Brain pericyte (primary cell): Measurements from ENCODE around the gene HHIPL2.

ENCODE experiments used
- DNase-seq: peaks from one replicate; pipeline ENCODE4 v3.0.0-alpha.2; 2012; ENCODE audit warnings: low read depth, low spot score

HHIPL2 gene

DNA sequence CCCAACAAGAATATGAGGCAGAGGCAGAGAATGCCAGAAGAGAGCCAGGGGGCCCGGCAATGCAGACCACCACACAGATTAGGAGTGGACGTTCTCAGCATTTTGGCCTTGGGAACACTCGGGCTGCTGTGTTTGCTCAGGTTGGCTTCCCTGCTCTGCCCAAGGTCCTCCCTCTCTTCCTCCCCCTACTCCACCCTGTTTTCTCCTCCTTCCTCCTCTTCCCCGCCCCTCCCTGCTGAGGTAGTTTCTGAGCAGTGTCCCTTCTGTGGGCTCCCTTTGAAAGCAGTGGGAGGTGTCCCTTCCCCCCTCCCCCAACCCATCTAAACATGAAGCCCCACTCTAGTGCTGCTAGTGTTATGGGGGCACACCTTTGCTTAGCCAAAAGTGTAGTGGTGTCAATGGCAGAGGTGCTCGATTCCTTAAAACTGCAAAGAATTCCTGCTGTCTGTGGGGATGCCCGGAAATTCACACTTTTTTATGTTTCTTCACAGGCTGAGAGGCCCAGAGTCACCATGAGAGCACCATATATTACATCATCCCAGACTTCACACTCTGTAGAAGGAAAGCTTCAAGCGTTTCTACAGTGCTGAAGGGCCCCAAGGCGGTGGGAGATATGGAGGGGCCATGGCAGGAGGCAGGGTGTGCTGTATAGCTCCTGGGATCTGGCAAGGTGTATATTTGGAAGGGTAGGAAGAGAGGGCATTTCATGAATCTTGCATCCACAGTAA, at the start of gene HHIPL2:
Gene HHIPL2, minus strand, starts transcription at position 161 of the 728 bp plus-strand sequence. Its CDS starts 60 bp downstream, at position 101.
- no peak for DNase-seq

DNA sequence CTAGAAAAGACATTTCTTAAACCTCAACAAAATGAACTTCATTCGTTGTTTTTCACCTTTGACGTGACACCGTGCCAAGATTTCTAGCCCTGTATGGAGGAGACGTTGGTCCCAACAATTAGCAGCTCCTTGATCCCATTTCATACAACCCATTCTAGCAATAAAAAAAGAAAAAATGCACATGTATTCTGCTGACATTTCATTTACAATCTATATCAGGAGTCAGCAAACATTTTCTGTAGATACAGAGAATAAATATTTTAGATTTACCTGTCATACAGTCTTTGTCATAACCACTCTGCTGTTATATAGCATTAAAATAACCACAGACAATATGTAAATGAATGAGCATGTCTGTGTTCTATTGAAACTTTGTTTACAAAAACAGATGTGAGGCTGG, 48.8 kb upstream of the HHIPL2 start:
- no peak for DNase-seq

DNA sequence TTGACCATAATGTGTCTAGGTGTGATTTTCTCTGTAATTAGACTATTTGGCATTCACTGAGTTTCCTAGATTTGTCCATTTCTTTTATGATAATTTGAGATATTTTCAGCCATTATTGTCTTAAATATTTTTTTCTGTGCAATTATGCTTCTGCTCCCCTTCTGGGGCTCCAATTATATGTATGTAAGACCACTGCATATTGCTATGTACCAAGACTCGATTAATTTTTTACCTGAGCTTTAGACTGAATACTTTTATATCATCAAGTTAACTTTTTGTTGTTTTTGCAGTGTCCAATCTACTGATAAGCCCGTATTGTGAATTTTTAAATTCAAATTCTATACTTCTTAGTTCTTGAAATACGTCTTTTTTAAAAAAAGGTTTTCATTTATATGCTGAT, 46.9 kb upstream of the HHIPL2 start:
- no peak for DNase-seq

DNA sequence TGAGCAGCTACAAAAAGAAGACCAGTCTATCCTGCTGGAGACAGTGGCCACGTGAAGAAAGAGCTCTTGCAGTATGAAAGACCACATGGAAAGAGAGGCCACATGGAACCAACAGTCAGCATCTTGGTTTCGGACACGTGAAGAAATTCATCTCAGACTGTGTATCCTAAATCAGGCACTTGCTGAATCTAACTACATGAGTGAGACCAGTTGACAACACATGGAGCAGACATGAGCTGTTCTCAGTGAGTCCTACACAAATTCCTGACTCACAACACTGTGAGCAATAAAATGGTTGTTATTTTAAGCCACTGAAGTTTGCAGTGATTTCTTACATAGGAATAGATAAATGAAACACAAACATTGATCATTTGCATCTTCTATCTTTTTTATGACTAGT, 44.3 kb upstream of the HHIPL2 start:
- no peak for DNase-seq

DNA sequence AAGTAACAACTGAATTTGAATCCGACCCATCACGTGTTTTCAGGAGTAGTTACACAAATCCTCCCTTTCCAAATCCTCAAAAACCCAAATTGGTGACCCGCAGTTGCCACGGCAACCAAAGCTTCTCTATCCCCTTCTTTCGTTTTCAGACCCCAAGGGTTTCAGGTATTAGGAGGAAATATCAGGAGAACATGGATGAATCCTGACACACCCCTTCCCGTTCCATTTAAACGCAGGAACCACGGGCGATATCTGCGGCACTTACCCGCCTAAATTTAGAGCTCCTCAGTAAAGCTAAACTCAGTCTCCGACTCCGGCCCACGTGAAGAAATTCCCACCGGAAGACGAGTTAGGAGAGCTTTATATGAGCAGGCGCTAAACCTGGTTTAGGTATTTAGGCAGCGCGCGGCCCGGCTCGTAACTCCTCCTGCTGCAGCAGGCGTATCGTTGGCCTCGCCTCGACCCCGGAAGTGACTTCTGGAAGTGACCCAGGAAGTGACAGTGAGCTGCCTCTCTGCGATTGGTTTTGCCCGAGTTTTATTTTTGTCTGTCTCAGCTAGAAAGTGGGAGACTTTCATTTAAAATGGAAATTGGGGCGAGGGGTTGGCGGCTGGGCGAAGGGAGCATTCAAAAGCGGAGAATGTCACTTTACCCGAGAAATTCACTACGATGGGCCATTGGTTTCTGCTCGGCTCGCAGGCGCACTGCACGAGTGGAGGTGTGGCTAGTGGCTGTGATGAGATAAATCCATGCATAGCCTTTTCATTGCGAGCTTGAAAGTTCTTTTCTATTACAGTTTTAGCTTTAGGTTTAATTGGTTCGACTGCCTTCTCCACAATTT, 41.8 kb upstream of the HHIPL2 start, which contains the start of gene TAF1A:
Gene TAF1A, minus strand, starts transcription at position 472 of the 841 bp plus-strand sequence.
- DNase-seq: no peak

DNA sequence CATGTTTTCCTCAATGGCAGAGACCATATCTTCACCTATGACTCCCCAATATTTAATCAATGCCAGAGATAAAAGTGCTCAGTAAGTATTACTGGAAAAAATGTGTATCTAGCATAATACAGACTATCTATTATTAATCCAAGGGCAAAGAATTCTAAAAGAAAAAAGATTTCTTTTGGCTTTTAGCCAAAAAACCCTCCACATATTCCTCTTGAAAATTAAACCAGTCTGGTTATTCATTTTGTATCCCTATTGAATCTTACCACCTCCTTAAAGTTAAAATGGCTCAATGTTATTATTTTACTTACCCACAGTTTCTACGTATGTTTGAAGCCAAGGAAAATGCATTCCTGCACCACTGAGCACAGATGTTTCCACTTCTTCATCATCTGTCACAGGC, 40.2 kb upstream of the HHIPL2 start:
- no peak for DNase-seq

DNA sequence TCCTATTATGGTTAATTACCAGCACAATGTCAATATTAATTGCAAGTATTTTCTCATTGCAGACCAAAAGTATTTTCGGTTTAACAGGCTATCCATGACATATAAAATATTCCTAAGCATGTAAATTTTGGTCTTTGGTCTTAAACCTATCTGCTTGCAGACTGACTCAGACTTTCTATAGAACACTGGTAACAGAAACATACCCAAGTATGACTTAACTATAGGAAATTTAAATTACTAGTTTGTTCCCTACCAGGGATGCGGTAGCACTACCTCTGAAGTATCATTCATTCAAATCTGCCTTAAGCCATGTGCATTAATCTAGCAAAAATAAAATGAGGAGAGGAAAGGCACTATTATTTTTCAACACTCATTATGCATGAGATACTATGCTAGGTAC, 38.9 kb upstream of the HHIPL2 start:
- no peak for DNase-seq

DNA sequence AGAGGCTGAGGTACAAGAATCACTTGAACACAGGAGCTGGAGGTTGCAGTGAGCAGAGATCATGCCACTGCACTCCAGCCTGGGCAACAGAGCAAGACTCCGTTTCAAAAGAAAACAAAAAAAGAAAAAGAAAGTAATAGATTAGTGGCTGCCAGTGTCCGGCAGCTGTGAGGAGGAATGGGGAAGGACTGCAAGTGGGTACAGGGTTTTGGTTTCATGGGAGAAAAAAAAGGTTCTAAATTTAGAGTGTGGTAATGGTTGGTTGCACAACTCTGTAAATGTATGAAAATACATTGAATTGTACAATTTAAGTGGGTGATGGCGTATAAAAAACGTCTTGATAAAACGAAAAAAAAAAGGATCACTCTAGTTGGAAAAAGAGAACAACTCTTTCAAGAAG, 35.2 kb upstream of the HHIPL2 start:
- no peak for DNase-seq

DNA sequence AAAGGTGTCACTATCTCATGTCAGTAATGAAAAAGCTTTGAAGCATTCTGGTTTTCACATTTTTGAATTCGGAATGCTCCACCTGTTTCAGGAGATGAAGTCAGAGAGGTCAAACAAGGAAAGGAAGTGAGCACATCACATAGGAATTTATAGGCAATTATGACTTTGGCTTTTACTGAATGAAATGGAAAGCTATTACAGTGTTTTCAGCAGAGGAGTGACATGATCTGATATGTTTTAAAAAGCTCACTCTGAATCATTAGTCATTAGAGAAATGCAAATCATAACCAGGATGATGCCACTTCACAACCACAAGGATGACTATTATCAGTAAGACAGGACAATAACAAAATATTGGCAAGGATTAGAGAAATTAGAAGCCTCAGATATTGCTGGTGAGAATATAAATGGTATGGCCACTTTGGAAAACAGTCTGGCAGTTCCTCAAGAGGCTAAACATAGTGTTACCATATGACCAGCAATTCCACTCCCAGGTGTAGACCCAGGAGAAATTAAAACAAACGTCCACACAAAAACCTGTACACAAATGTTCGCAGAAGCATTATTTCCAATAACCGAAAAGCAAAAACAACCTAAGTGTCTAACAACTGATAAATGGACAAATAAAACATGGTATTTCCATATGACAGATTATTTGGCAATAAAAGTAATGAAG, 34.3 kb upstream of the HHIPL2 start:
- no peak for DNase-seq

DNA sequence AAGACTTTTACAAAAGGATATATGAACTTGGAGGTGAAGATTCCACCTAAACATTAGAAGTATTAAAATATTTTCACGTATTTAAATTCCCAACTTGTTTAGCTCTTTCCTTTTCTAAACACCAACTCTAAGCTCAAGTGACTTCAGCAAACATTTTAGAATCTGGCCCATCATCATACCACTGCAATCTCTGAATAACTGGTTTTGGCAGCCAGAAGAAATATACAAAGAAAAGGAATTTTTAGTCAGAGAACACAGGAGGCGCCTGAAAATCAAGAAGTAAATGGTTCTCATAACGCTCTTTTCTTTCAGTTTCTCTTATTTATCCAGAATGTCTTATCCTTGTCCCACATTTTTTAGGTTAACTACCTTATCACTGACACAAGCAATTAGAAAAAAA, 31.4 kb upstream of the HHIPL2 start:
- no peak for DNase-seq

DNA sequence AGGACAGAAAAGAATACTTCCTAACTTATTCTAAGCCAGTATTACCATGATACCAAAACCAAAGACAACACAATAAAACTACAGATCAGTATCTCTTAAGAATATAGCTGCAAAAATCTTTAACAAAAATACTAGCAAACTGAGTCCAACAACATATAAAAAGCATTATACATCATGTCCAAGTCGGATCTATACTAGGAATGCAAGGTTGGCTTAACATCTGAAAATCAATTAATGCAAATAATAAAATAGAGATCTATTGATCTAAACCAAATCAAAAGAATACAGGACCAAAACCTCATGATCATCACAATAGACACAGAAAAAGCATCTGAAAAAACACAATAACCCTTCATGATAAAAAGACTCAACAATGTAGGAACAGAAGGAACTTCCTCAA, 22.9 kb upstream of the HHIPL2 start:
- no peak for DNase-seq

DNA sequence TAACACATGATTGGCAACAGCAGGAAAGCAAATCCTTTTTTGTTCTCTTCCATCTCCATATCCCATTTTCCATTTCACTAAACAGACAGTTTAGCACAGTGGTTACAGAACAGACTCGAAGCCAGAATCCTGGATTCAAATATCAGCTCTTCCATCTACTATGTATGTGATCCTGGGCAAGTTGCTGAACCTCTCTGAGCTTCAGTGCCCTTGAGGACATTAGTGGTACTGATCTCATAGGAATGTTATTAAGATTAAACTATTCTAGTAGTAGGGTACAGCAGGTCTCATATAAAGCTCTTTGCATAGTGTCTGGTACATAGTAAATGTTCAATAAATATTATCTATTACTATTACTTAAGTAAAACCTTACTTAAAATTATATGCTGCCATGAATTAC, 13.8 kb upstream of the HHIPL2 start:
- DNase-seq: no peak

DNA sequence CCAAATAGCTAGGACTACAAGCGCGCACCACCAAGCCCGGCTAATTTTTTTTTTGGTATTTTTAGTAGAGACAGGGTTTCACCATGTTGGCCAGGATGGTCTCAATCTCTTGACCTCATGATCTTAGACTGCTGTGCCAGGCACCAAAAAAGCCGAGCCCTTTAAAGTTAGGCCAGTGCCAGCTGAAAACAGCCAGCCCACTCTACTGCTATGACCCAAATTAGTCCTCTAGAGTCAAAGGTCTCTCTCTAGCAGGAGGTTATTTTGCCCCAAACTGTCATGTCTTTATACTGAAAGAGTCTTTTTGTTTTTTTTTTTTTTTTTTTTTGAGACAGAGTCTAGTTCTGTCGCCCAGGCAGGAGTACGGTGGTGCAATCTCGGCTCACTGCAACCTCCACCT, 9.7 kb upstream of the HHIPL2 start:
- no peak for DNase-seq

DNA sequence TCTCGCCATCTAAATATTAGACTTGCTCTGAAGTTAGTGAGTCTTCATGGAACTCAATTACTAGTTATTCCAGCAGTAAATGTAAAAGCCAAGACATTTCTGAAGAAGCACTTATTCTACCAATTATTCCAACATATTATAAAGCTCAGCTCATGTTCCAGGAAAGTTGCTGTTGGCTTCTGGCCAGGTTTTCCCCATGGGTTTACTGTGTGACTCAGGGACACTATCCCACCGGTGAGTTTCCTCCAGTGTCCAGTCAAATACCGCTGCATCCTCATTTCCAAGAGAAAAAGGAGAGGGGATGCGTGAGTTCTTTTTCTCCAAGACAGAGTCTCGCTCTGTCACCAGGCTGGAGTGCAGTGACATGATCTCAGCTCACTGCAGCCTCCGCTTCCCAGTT, 9.2 kb upstream of the HHIPL2 start:
- no peak for DNase-seq

DNA sequence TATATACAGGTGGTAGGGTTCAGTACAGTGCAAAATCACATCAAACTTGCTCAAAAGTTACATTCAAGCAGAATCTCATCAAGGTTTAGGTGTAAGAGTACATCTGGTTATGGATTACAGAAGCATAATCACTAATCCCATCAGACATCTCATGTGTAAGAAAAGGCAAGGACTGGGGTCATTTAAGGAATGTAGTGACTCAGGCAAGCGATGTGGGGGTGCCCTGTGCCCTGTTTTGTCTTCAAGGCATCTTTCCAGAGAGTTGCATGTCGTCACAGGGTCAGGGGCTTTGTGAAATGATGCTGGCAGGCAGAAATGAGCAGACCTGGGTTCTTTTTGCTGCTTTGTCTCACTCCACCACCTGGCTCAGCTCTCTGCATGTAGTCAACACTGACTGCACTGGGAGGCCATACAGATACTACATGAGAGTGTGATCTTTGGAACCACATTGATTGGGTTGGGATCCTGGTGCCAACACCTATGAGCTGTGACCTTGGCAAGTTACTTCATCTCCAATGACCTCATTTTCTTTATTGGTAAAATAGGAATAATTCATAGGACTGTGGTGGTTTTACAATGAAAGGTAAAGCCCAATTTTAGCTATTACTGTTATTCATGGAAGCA, 8.2 kb upstream of the HHIPL2 start:
- DNase-seq: no peak

DNA sequence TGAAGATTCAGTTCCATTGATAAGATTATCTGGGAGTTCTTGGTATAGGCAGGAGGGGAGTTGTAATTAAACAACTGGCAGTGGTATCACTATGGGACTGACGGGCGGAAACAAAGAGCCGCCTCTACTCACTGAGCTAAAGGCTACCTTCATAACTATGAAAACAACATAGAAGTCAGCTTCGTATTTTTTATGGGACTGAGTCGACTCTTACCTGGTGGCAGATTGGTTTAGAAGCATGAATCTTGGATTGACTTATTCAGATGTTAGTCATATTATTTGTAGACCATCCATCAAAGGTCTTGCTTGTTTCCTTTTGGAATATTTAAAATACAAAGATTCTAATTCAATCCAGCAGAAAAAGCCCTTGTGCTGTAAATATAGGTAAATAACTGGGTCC, 6.3 kb upstream of the HHIPL2 start:
- DNase-seq: no peak

DNA sequence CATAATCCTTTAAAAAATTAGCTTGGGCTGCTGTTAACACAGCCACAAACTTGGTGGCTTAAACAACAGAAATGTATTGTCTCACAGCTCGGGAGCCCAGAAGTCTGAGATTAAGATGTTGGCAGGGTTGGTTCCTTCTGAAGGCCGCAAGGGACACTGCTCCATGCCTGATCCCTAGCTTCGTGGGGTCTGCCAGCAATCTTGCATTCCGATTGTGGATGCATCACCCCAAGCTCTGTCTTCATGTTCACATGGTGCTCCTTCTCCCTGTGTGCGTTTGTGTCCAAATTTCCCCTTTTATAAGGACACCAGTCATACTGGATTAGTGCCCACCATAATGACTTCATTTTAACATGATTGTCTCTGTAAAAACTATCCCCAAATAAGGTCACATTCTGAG, 5.0 kb upstream of the HHIPL2 start:
- DNase-seq: no peak

DNA sequence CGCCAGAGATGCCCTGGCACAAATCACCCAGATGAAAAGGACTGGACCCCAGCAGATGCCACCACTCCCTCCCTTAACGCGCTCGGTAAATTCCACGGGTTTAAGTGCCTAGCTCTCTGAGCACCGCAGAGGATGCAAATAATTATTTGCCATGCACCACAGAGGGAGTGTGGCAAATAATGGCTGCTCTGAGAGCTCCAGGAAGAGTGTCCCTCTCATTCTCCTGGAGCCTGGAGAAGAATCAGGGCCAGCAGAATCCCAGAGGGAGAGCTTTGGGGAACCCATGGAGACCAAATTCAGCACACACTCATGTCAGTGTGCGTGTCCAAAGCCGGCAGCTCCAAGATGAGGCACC, 667 bp downstream of the HHIPL2 start:
- no peak for DNase-seq

DNA sequence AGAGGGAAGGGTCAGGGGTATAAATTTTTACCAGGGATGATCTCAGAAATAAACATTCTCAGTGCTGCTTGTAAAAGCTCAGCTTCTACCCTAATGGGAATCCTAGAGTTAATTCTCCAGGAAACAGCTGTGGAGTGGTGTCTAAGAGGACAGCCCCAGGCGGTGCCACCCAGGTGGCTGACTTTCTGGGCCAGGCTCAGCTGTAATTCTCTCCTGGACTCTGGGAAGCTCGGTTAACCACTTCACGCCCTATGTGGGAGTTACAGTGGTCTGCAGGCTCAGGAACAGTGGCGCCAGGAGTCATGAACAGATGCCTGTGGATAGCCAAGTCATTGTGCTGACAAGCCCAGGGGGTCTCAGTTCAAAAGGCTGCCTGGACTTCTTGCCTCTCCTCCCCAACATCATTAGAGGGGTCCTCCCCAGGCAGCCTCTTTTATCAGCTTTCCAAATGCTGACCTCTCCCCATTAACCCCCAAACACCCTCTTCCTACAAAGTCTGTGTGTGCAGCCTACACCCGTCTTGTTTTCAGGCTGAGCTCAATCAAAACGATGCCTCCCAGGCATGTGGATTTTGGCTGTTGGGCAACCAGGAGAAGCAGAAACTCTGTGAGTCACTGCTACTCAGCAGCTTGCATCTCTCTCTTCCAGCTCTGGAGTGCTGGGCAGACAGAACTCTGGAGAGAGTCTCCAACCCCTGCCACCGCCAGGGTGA, 1.2 kb downstream of the HHIPL2 start:
- peak; percentile 40 for DNase-seq

DNA sequence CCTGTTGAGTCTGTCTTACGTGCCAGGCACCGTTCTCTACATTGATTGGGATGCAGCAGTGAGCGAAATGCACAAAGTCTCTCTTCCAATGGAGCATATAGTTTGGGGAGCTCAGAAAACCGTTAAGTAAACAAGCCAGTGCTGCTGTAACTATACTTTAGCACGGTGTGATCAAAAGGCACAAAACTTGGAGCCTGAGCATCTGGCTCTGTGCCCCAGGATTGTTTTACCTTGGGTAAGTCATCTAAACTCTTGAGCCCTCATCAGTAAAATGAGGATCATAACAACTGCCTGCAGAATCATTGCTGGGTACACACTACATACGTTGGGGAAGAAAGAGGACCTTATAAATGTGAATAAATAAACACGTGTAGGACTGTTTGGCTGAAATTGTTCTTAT, 1.8 kb downstream of the HHIPL2 start:
- DNase-seq: no peak

DNA sequence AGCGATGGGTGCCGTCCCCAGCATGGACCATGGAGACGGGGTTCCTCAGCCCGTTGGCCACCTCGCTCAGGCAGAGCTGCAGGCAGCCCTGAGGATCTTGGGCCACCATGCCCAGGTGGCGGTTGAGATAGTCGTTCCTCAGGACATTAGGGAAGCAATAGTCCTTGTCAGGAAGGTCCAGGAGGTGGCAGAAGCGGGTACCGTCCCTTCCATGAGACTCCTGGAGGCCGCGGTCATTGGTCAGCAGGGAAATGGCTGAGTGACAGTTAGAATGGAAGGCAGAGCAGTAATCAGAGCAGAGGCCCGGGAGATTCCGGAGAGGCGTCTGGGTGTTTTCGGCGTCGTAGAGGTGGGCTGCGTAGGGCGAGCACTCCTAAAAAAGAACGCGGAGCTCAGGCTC, 4.1 kb downstream of the HHIPL2 start:
- no peak for DNase-seq

DNA sequence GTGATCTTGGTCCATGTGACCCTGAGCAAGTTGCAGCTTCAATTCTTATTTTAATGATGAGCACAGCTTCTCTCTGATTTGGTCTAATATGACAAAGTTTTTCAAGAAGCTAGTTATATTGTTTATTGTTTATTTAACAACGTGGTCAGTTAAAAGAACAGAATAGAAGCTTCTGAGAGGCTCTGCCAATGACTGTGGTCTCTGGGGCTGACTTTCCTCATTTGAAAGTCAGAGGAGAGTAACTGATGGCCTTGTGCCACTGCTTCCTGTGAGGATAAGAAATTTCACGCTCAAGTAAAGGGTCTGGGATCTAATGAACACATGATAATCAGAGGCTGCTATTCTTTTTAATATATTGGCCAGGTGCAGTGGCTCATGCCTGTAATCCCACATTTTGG, 7.3 kb downstream of the HHIPL2 start:
- DNase-seq: no peak
